HAP-1 (cell line): ENCODE data around the gene WDSUB1.
A peak's percentile ranks its signal among the peaks of the same experiment; 100 is the strongest.

Source experiments
- DNase-seq, 2 experiments: peaks; one replicate each; pipeline ENCODE4 v3.0.0-alpha.2; 2016 to 2020; ENCODE audit warnings: low spot score in 2 of 2
- H3K27me3 ChIP-seq: fragments of 250-450 bp; sonication (Bioruptor Pico); 2 replicates; pipeline ENCODE4 v1.5.1; 2020; ENCODE audit warnings: low read depth, mild to moderate bottlenecking, moderate library complexity
- H3K36me3 ChIP-seq: fragments of 250-450 bp; sonication (Bioruptor Pico); replicated peaks from 2 replicates; pipeline ENCODE4 v1.5.1; 2020; ENCODE audit warnings: mild to moderate bottlenecking
- H3K4me1 ChIP-seq: fragments of 250-450 bp; sonication (Bioruptor Pico); 2 replicates; pipeline ENCODE4 v1.5.1; 2020; ENCODE audit warnings: mild to moderate bottlenecking
- H3K4me3 ChIP-seq: fragments of 250-450 bp; sonication (Bioruptor Pico); 2 replicates; pipeline ENCODE4 v1.5.1; 2020; ENCODE audit warnings: mild to moderate bottlenecking, moderate library complexity
- H3K9me3 ChIP-seq: fragments of 250-450 bp; sonication (Bioruptor Pico); 2 replicates; pipeline ENCODE4 v1.5.1; 2020; ENCODE audit warnings: mild to moderate bottlenecking, moderate library complexity
- in situ Hi-C: fragments of 300-500 bp; cut with MboI; formaldehyde crosslinking; loops from 3 replicates; pipeline ENCODE4 v1.14.3; 2020; ENCODE audit warnings: low sequenced_read_pairs, inconsistent platforms, mixed read lengths

The WDSUB1 gene

GRCh38 chr2:159225025-159226016 lies 61.2 kb downstream of the WDSUB1 start:
- H3K4me3 ChIP-seq, result no peak overlapping the region
- H3K9me3 ChIP-seq, result no peaks in the 10 kb centered on the region
- H3K27me3 ChIP-seq, result no peaks in the 10 kb centered on the region
- no peaks in the 10 kb centered on the region; the same call in 1 of the 2 replicates for H3K36me3 ChIP-seq
- H3K4me1 ChIP-seq, result peaks cover 5% of the 10 kb centered on the region; the same call in 1 of the 2 replicates
- DNase-seq, result no peak
- in situ Hi-C loops, result no loop called here

- Histone ChIP-seq H3K9me3 (no peaks in the 10 kb centered on the region), H3K4me3 (no peak overlapping the region), H3K36me3 (no peaks in the 10 kb centered on the region; the same call in 1 of the 2 replicates), H3K27me3 (no peaks in the 10 kb centered on the region), H3K4me1 (peaks cover 5% of the 10 kb centered on the region; the same call in 1 of the 2 replicates)
- in situ Hi-C loops, result no loop called here
- no peak for DNase-seq
Observed at GRCh38 chr2:159224061-159224813, 62.3 kb downstream of the WDSUB1 start.

GRCh38 chr2:159219394-159219998 lies 67.0 kb downstream of the WDSUB1 start:
- Histone ChIP-seq H3K9me3 (no peaks in the 10 kb centered on the region), H3K4me3 (no peak overlapping the region), H3K4me1 (no peaks in the 10 kb centered on the region), H3K36me3 (no peaks in the 10 kb centered on the region; the same call in 1 of the 2 replicates), H3K27me3 (no peaks in the 10 kb centered on the region)
- in situ Hi-C loops, result no loop called here
- DNase-seq, result no peak

- no peaks in the 10 kb centered on the region; the same call in 1 of the 2 replicates for H3K36me3 ChIP-seq
- in situ Hi-C loops, result no loop called here
- H3K4me3 ChIP-seq, result no peak overlapping the region
- no peaks in the 10 kb centered on the region for H3K27me3 ChIP-seq
- no peaks in the 10 kb centered on the region for H3K4me1 ChIP-seq
- H3K9me3 ChIP-seq, result no peaks in the 10 kb centered on the region
- DNase-seq, result no peak
Observed at GRCh38 chr2:159218389-159218788, 68.1 kb downstream of the WDSUB1 start.

GRCh38 chr2:159217676-159218075 lies 68.8 kb downstream of the WDSUB1 start:
- in situ Hi-C loops, result no loop called here
- Histone ChIP-seq H3K27me3 (no peaks in the 10 kb centered on the region), H3K9me3 (no peaks in the 10 kb centered on the region), H3K36me3 (no peaks in the 10 kb centered on the region; the same call in 1 of the 2 replicates), H3K4me3 (no peak overlapping the region), H3K4me1 (no peaks in the 10 kb centered on the region)
- DNase-seq, result no peak

- Histone ChIP-seq H3K4me1 (0 out of 2 replicates have a peak, but pooled peaks cover 3% of the 10 kb centered on the region), H3K9me3 (no peaks in the 10 kb centered on the region), H3K4me3 (no peak overlapping the region), H3K27me3 (no peaks in the 10 kb centered on the region), H3K36me3 (no peaks in the 10 kb centered on the region; the same call in 1 of the 2 replicates)
- in situ Hi-C loops, result no loop called here
- no peak for DNase-seq
Observed at GRCh38 chr2:159215116-159215515, 71.4 kb downstream of the WDSUB1 start.

- Histone ChIP-seq H3K4me1 (0 out of 2 replicates have a peak, but pooled peaks cover 3% of the 10 kb centered on the region), H3K27me3 (no peaks in the 10 kb centered on the region), H3K9me3 (no peaks in the 10 kb centered on the region), H3K4me3 (no peak overlapping the region), H3K36me3 (no peaks in the 10 kb centered on the region)
- in situ Hi-C loops, result no loop called here
- DNase-seq, result no peak
Observed at GRCh38 chr2:159214325-159214865, 72.1 kb downstream of the WDSUB1 start.

- in situ Hi-C loops, result no loop called here
- Histone ChIP-seq H3K9me3 (no peaks in the 10 kb centered on the region), H3K36me3 (no peaks in the 10 kb centered on the region), H3K4me3 (no peak overlapping the region), H3K4me1 (0 out of 2 replicates have a peak, but pooled peaks cover 3% of the 10 kb centered on the region), H3K27me3 (no peaks in the 10 kb centered on the region)
- no peak for DNase-seq
Observed at GRCh38 chr2:159213296-159213695, 73.2 kb downstream of the WDSUB1 start.

- H3K27me3 ChIP-seq, result no peaks in the 10 kb centered on the region
- no peak overlapping the region for H3K4me3 ChIP-seq
- in situ Hi-C loops, result no loop called here
- no peaks in the 10 kb centered on the region for H3K36me3 ChIP-seq
- no peaks in the 10 kb centered on the region for H3K9me3 ChIP-seq
- 0 out of 2 replicates have a peak, but pooled peaks cover 3% of the 10 kb centered on the region for H3K4me1 ChIP-seq
- peak in 1 of 2 experiments; percentile 23 for DNase-seq
Observed at GRCh38 chr2:159211447-159212396, 74.8 kb downstream of the WDSUB1 start.

GRCh38 chr2:159209341-159210306 lies 76.9 kb downstream of the WDSUB1 start:
- no peak overlapping the region for H3K4me3 ChIP-seq
- H3K36me3 ChIP-seq, result no peaks in the 10 kb centered on the region
- no peaks in the 10 kb centered on the region for H3K9me3 ChIP-seq
- in situ Hi-C loops, result no loop called here
- H3K4me1 ChIP-seq, result 0 out of 2 replicates have a peak, but pooled peaks cover 3% of the 10 kb centered on the region
- no peaks in the 10 kb centered on the region for H3K27me3 ChIP-seq
- DNase-seq, result no peak

GRCh38 chr2:159208438-159208837 lies 78.1 kb downstream of the WDSUB1 start:
- DNase-seq, result no peak
- no peaks in the 10 kb centered on the region for H3K36me3 ChIP-seq
- H3K27me3 ChIP-seq, result no peaks in the 10 kb centered on the region
- no peaks in the 10 kb centered on the region for H3K9me3 ChIP-seq
- in situ Hi-C loops, result no loop called here
- 0 out of 2 replicates have a peak, but pooled peaks cover 3% of the 10 kb centered on the region for H3K4me1 ChIP-seq
- no peak overlapping the region for H3K4me3 ChIP-seq
